ENCODE measurements around the gene CLIC5.

Gene CLIC5

GRCh38 chr6:45892196-45892595 is 123.5 kb downstream of the CLIC5 start:
- no peak for DNase-seq (ENCODE audit: low spot score)

- no peak for DNase-seq (ENCODE audit: low spot score)
Measured at GRCh38 chr6:45886776-45887175, 128.9 kb downstream of the CLIC5 start.

GRCh38 chr6:45884336-45884735 is 131.3 kb downstream of the CLIC5 start:
- DNase-seq (ENCODE audit: low spot score), result no peak

- no peak for DNase-seq (ENCODE audit: low spot score)
Measured at GRCh38 chr6:45882671-45883070, 133.0 kb downstream of the CLIC5 start.

GRCh38 chr6:45881705-45882467 is 133.8 kb downstream of the CLIC5 start:
- no peak for DNase-seq (ENCODE audit: low spot score)

GRCh38 chr6:45880676-45881075 is 135.0 kb downstream of the CLIC5 start:
- DNase-seq (ENCODE audit: low spot score), result no peak

- peak; percentile 26 for DNase-seq (ENCODE audit: low spot score)
Measured at GRCh38 chr6:45880159-45880558, 135.5 kb downstream of the CLIC5 start.

GRCh38 chr6:45877970-45878590 is 137.6 kb downstream of the CLIC5 start:
- DNase-seq (ENCODE audit: low spot score), result no peak

- DNase-seq (ENCODE audit: low spot score), result no peak
Measured at GRCh38 chr6:45872827-45873365, 142.8 kb downstream of the CLIC5 start.

GRCh38 chr6:45870531-45870930 is 145.1 kb downstream of the CLIC5 start:
- DNase-seq (ENCODE audit: low spot score), result no peak

- DNase-seq (ENCODE audit: low spot score), result no peak
Measured at GRCh38 chr6:45864651-45865050, 151.0 kb downstream of the CLIC5 start.

GRCh38 chr6:45858691-45859090 is 157.0 kb downstream of the CLIC5 start:
- DNase-seq (ENCODE audit: low spot score), result no peak

- DNase-seq (ENCODE audit: low spot score), result no peak
Measured at GRCh38 chr6:45857827-45858226, 157.8 kb downstream of the CLIC5 start.

GRCh38 chr6:45855642-45856394 is 159.8 kb downstream of the CLIC5 start:
- no peak for DNase-seq (ENCODE audit: low spot score)

- no peak for DNase-seq (ENCODE audit: low spot score)
Measured at GRCh38 chr6:45854149-45854742, 161.4 kb downstream of the CLIC5 start.

GRCh38 chr6:45851034-45851400 is 164.6 kb downstream of the CLIC5 start:
- no peak for DNase-seq (ENCODE audit: low spot score)

- DNase-seq (ENCODE audit: low spot score), result no peak
Measured at GRCh38 chr6:45850378-45851033, 165.2 kb downstream of the CLIC5 start.

- peak; percentile 45 for DNase-seq (ENCODE audit: low spot score)
Measured at GRCh38 chr6:45845567-45845966, 170.1 kb downstream of the CLIC5 start.

- no peak for DNase-seq (ENCODE audit: low spot score)
Measured at GRCh38 chr6:45844986-45845385, 170.7 kb downstream of the CLIC5 start.

- peak; percentile 61 for DNase-seq (ENCODE audit: low spot score)
Measured at GRCh38 chr6:45843848-45844521, 171.7 kb downstream of the CLIC5 start.

GRCh38 chr6:45841062-45841461 is 174.6 kb downstream of the CLIC5 start:
- DNase-seq (ENCODE audit: low spot score), result no peak

All from GM03348 (cell line).